Measurements from ENCODE around the gene CACNG8.

Gene CACNG8

GRCh38 chr19:54001496-54001895 lies 38.8 kb downstream of the CACNG8 start:
- H3K4me3 ChIP-seq (ENCODE audit: low read length) = no peak overlapping the region
- no peaks in the 10 kb centered on the region for H3K9me3 ChIP-seq (replicated peaks; ENCODE audit: low read length)
- H3K9ac ChIP-seq (ENCODE audit: low read depth, low read length) = no peak overlapping the region
- H3K4me2 ChIP-seq (ENCODE audit: low read length) = no peak overlapping the region
- no peaks in the 10 kb centered on the region for H3K27me3 ChIP-seq (ENCODE audit: control insufficient read depth, insufficient read depth, low read length)
- no peaks in the 10 kb centered on the region for H3K4me1 ChIP-seq (ENCODE audit: control insufficient read depth, insufficient read depth, low read length)
- no peaks in the 10 kb centered on the region for H3K36me3 ChIP-seq (ENCODE audit: insufficient read depth, low read length)

- H3K36me3 ChIP-seq (ENCODE audit: insufficient read depth, low read length) = no peaks in the 10 kb centered on the region
- H3K4me3 ChIP-seq (ENCODE audit: low read length) = no peak overlapping the region
- H3K9ac ChIP-seq (ENCODE audit: low read depth, low read length) = no peak overlapping the region
- no peaks in the 10 kb centered on the region for H3K9me3 ChIP-seq (replicated peaks; ENCODE audit: low read length)
- H3K27me3 ChIP-seq (ENCODE audit: control insufficient read depth, insufficient read depth, low read length) = no peaks in the 10 kb centered on the region
- H3K4me2 ChIP-seq (ENCODE audit: low read length) = no peak overlapping the region
- no peaks in the 10 kb centered on the region for H3K4me1 ChIP-seq (ENCODE audit: control insufficient read depth, insufficient read depth, low read length)
These were observed 40.0 kb downstream of the CACNG8 start for GRCh38 chr19:54002495-54003315.

- Histone ChIP-seq H3K36me3 (ENCODE audit: insufficient read depth, low read length) (no peaks in the 10 kb centered on the region), H3K9me3 (replicated peaks; ENCODE audit: low read length) (no peaks in the 10 kb centered on the region), H3K4me3 (ENCODE audit: low read length) (no peak overlapping the region), H3K4me2 (ENCODE audit: low read length) (no peak overlapping the region), H3K4me1 (ENCODE audit: control insufficient read depth, insufficient read depth, low read length) (peaks cover 5% of the 10 kb centered on the region), H3K27me3 (ENCODE audit: control insufficient read depth, insufficient read depth, low read length) (no peaks in the 10 kb centered on the region), H3K9ac (ENCODE audit: low read depth, low read length) (no peak overlapping the region)
These were observed 46.7 kb downstream of the CACNG8 start for GRCh38 chr19:54009440-54009839.

GRCh38 chr19:54010474-54010873 lies 47.7 kb downstream of the CACNG8 start:
- H3K9me3 ChIP-seq (replicated peaks; ENCODE audit: low read length) = no peaks in the 10 kb centered on the region
- no peak overlapping the region for H3K4me2 ChIP-seq (ENCODE audit: low read length)
- peaks cover 5% of the 10 kb centered on the region for H3K4me1 ChIP-seq (ENCODE audit: control insufficient read depth, insufficient read depth, low read length)
- no peaks in the 10 kb centered on the region for H3K27me3 ChIP-seq (ENCODE audit: control insufficient read depth, insufficient read depth, low read length)
- no peaks in the 10 kb centered on the region for H3K36me3 ChIP-seq (ENCODE audit: insufficient read depth, low read length)
- H3K4me3 ChIP-seq (ENCODE audit: low read length) = no peak overlapping the region
- no peak overlapping the region for H3K9ac ChIP-seq (ENCODE audit: low read depth, low read length)

GRCh38 chr19:54011507-54012211 lies 48.9 kb downstream of the CACNG8 start:
- Histone ChIP-seq H3K9ac (ENCODE audit: low read depth, low read length) (no peak overlapping the region), H3K4me3 (ENCODE audit: low read length) (no peak overlapping the region), H3K36me3 (ENCODE audit: insufficient read depth, low read length) (no peaks in the 10 kb centered on the region), H3K27me3 (ENCODE audit: control insufficient read depth, insufficient read depth, low read length) (no peaks in the 10 kb centered on the region), H3K4me2 (ENCODE audit: low read length) (no peak overlapping the region), H3K9me3 (replicated peaks; ENCODE audit: low read length) (no peaks in the 10 kb centered on the region), H3K4me1 (ENCODE audit: control insufficient read depth, insufficient read depth, low read length) (peaks cover 5% of the 10 kb centered on the region)

- H3K4me1 ChIP-seq (ENCODE audit: control insufficient read depth, insufficient read depth, low read length) = no peaks in the 10 kb centered on the region
- H3K9ac ChIP-seq (ENCODE audit: low read depth, low read length) = no peak overlapping the region
- no peak overlapping the region for H3K4me3 ChIP-seq (ENCODE audit: low read length)
- H3K9me3 ChIP-seq (replicated peaks; ENCODE audit: low read length) = no peaks in the 10 kb centered on the region
- no peaks in the 10 kb centered on the region for H3K27me3 ChIP-seq (ENCODE audit: control insufficient read depth, insufficient read depth, low read length)
- H3K36me3 ChIP-seq (ENCODE audit: insufficient read depth, low read length) = no peaks in the 10 kb centered on the region
- H3K4me2 ChIP-seq (ENCODE audit: low read length) = no peak overlapping the region
These were observed 51.1 kb downstream of the CACNG8 start for GRCh38 chr19:54013866-54014265.

GRCh38 chr19:54014920-54015560 lies 52.3 kb downstream of the CACNG8 start:
- no peaks in the 10 kb centered on the region for H3K9me3 ChIP-seq (replicated peaks; ENCODE audit: low read length)
- peaks cover 7% of the 10 kb centered on the region for H3K4me1 ChIP-seq (ENCODE audit: control insufficient read depth, insufficient read depth, low read length)
- H3K27me3 ChIP-seq (ENCODE audit: control insufficient read depth, insufficient read depth, low read length) = no peaks in the 10 kb centered on the region
- no peaks in the 10 kb centered on the region for H3K36me3 ChIP-seq (ENCODE audit: insufficient read depth, low read length)
- no peak overlapping the region for H3K9ac ChIP-seq (ENCODE audit: low read depth, low read length)
- H3K4me2 ChIP-seq (ENCODE audit: low read length) = no peak overlapping the region
- no peak overlapping the region for H3K4me3 ChIP-seq (ENCODE audit: low read length)

GRCh38 chr19:54017261-54017660 lies 54.5 kb downstream of the CACNG8 start:
- no peak overlapping the region for H3K4me2 ChIP-seq (ENCODE audit: low read length)
- no peak overlapping the region for H3K9ac ChIP-seq (ENCODE audit: low read depth, low read length)
- no peaks in the 10 kb centered on the region for H3K36me3 ChIP-seq (ENCODE audit: insufficient read depth, low read length)
- no peaks in the 10 kb centered on the region for H3K9me3 ChIP-seq (replicated peaks; ENCODE audit: low read length)
- H3K4me1 ChIP-seq (ENCODE audit: control insufficient read depth, insufficient read depth, low read length) = peaks cover 12% of the 10 kb centered on the region
- no peak overlapping the region for H3K4me3 ChIP-seq (ENCODE audit: low read length)
- no peaks in the 10 kb centered on the region for H3K27me3 ChIP-seq (ENCODE audit: control insufficient read depth, insufficient read depth, low read length)

- H3K27me3 ChIP-seq (ENCODE audit: control insufficient read depth, insufficient read depth, low read length) = no peaks in the 10 kb centered on the region
- H3K4me2 ChIP-seq (ENCODE audit: low read length) = no peak overlapping the region
- H3K36me3 ChIP-seq (ENCODE audit: insufficient read depth, low read length) = no peaks in the 10 kb centered on the region
- H3K9me3 ChIP-seq (replicated peaks; ENCODE audit: low read length) = no peaks in the 10 kb centered on the region
- no peak overlapping the region for H3K9ac ChIP-seq (ENCODE audit: low read depth, low read length)
- H3K4me3 ChIP-seq (ENCODE audit: low read length) = no peak overlapping the region
- peaks cover 17% of the 10 kb centered on the region for H3K4me1 ChIP-seq (ENCODE audit: control insufficient read depth, insufficient read depth, low read length)
These were observed 58.6 kb downstream of the CACNG8 start for GRCh38 chr19:54021363-54021762.

- no peak overlapping the region for H3K4me2 ChIP-seq (ENCODE audit: low read length)
- peaks cover 17% of the 10 kb centered on the region for H3K4me1 ChIP-seq (ENCODE audit: control insufficient read depth, insufficient read depth, low read length)
- no peaks in the 10 kb centered on the region for H3K36me3 ChIP-seq (ENCODE audit: insufficient read depth, low read length)
- no peak overlapping the region for H3K9ac ChIP-seq (ENCODE audit: low read depth, low read length)
- no peaks in the 10 kb centered on the region for H3K9me3 ChIP-seq (replicated peaks; ENCODE audit: low read length)
- H3K27me3 ChIP-seq (ENCODE audit: control insufficient read depth, insufficient read depth, low read length) = peaks cover 4% of the 10 kb centered on the region
- H3K4me3 ChIP-seq (ENCODE audit: low read length) = no peak overlapping the region
These were observed 59.2 kb downstream of the CACNG8 start for GRCh38 chr19:54021932-54022331.

GRCh38 chr19:54023191-54023590 lies 60.5 kb downstream of the CACNG8 start:
- Histone ChIP-seq H3K36me3 (ENCODE audit: insufficient read depth, low read length) (no peaks in the 10 kb centered on the region), H3K4me3 (ENCODE audit: low read length) (no peak overlapping the region), H3K4me2 (ENCODE audit: low read length) (no peak overlapping the region), H3K27me3 (ENCODE audit: control insufficient read depth, insufficient read depth, low read length) (peaks cover 5% of the 10 kb centered on the region), H3K9me3 (replicated peaks; ENCODE audit: low read length) (no peaks in the 10 kb centered on the region), H3K4me1 (ENCODE audit: control insufficient read depth, insufficient read depth, low read length) (peaks cover 17% of the 10 kb centered on the region), H3K9ac (ENCODE audit: low read depth, low read length) (no peak overlapping the region)
